ENCODE results near the gene DLGAP1.
A peak's percentile ranks its signal among the peaks of the same experiment; 100 is the strongest.
"Not testable (repeated sequence)": the region's sequence is repeated elsewhere in the genome, so short reads cannot be mapped to it uniquely, and the experiment has no call there.

Gene DLGAP1

DNA sequence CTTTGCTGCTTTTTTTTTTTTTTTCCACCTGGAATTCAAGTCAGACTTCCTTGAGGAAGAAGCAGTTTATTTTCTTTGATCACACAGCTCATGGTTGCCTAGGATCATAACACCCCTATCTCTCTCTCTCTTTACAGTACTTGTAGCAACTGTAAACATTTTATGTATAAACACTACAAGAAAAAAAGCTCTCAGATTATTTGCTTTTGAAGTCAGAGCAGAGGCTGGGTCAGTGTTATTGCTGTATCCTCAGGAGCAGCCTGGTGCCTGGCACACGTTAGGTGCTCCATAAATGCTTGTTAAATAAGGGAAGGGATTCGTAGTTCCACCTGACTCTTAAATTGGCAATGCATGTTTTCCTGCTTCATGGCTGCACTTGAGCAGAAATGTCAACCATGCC lies 783.9 kb downstream of the DLGAP1 start:
- no peak for DNase-seq

GRCh38 chr18:3669376-3669775 lies 785.7 kb downstream of the DLGAP1 start:
- no peak for DNase-seq

DNA sequence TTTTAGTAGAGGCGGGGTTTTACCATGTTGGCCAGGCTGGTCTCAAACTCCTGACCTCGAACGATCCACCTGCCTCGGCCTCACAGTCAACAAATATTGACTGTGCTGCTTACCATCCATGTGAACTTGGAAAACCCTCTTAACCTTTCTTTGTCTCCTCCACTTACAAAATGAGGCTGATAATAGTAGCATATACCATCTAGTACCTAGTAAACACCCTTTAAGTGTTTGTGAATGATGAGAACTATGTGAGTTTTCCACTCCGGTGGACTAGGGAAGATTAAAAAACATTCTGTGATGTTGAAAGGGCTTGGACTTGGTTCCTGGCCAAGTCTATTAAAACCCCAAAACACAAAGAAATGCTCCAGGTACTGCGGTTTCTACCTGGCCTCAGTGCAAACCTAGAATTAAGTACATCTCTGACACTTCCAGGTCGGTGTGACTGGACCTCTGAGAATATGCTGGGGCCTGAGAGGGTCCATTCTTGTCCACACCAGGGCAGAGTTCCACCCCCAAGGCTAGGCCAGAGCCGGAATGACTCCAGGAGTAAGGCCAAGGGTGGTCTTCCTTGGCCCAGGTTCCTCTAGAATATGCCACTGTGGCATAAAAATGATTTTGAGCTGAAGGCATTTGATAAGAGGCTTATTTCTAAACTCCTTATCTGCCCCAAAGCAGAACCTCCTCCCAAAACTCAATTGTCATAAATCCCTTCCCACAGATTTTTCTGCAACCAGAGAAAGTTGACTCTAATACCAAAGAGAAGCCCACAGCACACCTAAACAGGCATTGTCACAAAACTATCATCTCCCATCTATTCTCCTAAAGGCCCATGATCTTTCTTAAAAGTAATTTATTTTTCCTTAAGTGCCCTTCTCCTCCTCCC lies 787.6 kb downstream of the DLGAP1 start:
- DNase-seq, result no peak

GRCh38 chr18:3666526-3667254 lies 788.4 kb downstream of the DLGAP1 start:
- DNase-seq, result no peak

DNA sequence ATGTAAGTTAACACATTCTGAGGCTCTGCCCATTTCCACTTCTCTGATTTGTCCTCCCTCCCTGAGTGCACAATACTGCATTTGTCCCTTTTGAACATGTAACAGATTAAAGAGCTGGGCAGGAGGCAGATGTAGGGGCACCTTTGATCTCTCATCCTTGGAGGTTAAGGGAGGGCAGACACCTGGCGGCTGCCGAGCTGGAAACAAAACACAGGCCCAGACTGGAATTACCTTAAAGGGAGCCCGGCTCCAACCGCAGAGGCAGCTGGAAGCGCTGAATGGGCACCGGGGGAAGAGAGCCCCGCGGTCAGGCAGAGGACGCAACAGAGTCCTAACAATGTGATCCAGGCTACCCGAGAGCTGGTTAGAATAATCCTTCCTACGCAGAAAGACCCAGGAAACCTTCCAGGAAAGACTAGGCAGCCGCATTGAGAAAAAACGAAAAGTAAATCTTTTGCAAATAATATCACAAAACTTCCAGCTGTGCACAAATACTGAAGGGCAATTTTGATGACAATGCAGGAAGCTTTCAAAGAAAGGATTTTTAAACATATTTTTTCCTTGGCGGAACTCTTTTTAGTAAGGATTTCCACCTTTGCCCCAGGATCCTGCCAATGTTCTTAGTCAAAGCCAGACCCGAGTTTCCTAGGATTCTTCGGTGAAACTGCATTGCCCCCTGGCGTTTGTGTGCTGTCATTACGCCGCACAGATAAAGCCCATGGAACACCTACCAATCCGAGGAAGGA lies 789.2 kb downstream of the DLGAP1 start:
- peak; percentile 69 for DNase-seq

- DNase-seq, result no peak
These were observed 789.9 kb downstream of the DLGAP1 start for GRCh38 chr18:3665204-3665603.

DNA sequence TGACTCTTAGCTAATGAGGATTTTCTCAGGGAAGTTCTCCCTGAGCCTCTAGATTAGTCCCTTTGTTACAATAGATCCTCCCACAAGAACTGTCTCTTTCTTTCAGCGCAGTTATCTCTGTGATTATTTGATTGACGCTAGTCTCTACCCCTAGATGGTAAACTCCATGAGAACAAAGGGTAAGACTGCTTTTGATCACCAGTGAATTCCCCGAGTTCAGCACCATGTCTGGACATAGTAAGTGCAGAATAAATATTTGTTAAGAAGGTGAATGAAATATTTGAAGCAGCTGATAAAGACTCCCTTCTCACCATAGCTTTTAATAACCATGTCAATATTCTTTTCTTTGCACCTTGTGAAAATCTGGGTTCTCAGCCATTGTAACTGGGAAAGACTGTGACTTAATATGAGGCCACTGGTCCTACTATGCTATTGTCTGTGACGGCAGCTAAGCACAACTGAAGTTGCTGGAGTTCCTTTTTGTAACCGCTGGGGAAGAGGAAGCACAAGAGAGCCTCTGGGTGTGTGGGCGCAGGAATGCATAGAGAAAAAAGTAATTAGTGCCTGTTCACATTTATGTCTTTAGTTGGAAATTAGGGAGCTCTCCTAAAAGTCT lies 790.4 kb downstream of the DLGAP1 start:
- DNase-seq, result no peak

GRCh38 chr18:3663870-3664512 lies 791.1 kb downstream of the DLGAP1 start:
- no peak for DNase-seq

GRCh38 chr18:3661989-3662388 lies 793.1 kb downstream of the DLGAP1 start:
- DNase-seq, result no peak

DNA sequence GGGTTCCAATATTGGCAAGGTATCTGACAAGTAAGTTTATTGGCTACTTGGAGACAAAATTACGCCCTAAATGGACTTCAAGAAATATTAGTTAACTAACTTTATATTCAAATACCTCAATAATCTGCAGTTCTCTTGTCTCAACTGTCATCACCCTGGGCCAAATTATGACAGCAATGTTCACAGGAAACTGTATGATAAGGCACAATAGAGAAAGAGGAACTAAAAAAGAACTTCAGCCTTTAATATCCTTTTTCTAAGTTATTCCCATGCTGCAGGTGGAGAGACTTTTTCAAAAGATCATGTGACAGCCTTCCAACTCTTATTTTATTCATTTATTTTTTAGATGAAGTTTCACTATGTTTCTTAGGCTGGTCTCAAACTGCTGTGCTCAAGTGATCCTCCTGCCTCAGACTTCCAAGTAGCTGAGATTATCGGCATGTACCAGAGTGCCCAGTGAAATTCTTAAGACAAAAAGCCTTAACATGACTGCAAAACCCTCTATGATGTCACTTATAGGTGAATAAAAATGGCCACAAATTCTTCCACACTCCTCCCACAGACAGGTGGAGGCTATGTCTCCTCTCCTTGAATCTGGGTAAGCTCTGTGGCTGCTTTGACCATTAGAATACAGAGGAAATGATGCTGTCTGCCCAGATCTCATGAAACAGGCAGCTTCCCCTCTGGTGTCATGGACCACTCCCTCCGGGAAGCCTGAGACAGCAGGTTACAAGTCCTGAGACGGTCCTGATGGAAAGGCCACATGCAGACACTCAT lies 794.2 kb downstream of the DLGAP1 start:
- DNase-seq, result no peak

GRCh38 chr18:3658529-3658928 lies 796.6 kb downstream of the DLGAP1 start:
- no peak for DNase-seq

- no peak for DNase-seq
These were observed 799.7 kb downstream of the DLGAP1 start for GRCh38 chr18:3655254-3656050.

- no peak for DNase-seq
These were observed 800.5 kb downstream of the DLGAP1 start for GRCh38 chr18:3654442-3655253.

GRCh38 chr18:3653851-3654441 lies 801.2 kb downstream of the DLGAP1 start:
- no peak for DNase-seq

GRCh38 chr18:3653263-3653850 lies 801.8 kb downstream of the DLGAP1 start:
- no peak for DNase-seq

GRCh38 chr18:3652380-3653262 lies 802.5 kb downstream of the DLGAP1 start:
- DNase-seq, result peak; percentile 42

DNA sequence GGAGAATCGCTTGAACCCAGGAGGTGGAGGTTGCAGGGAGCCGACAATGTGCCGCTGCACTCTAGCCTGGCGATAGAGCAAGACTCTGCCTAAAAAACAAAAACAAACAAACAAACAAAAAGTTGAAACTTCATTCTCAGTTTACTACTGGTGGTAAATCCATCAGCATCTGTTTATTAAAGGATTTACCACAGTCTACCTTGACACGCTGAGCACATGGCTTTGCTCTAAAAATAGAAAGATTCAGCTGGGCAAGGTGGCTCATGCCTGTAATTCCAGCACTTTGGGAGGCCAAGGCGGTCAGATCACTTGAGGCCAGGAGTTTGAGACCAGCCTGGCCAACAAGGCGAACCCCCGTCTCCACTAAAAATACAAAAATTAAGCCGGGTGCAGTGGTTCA lies 803.8 kb downstream of the DLGAP1 start:
- no peak for DNase-seq

DNA sequence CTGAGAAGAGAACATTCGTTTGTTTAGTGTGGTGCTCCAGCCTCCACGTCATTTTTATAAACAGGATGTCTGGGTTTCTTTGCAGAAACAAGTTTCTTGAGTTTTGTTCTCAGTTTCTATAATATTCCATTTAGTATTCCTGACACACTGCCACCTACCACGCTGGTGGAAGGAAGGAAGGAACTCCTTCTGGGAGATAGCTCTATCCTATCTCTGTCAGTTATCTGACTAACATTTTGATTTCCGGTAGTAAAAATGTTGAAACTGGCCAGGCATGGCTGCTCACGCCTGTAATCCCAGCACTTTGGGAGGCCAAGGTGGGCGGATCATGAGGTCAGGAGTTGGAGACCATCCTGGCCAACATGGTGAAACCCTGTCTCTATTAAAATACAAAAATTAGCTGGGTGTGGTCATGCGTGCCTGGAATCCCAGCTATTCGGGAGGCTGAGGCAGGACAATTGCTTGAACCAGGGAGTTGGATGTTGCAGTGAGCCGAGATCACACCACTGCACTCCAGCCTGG lies 804.5 kb downstream of the DLGAP1 start:
- not testable (repeated sequence) for DNase-seq

Data from activated T-cell treated with anti-CD3 and anti-CD28 coated beads for 4 hours (primary cell).